GM19238 (cell line): ENCODE results near the gene TOP2A.

Experiments
- DNase-seq: peaks from one replicate; pipeline ENCODE4 v3.0.0; 2011; ENCODE audit warnings: low spot score; ENCODE audit not compliant: insufficient read length

TOP2A gene

GRCh38 chr17:40453881-40454612 lies 36.4 kb upstream of the TOP2A start:
- no peak for DNase-seq

- DNase-seq = no peak
Observed at GRCh38 chr17:40452921-40453378, 35.3 kb upstream of the TOP2A start.

GRCh38 chr17:40452216-40452787 lies 34.6 kb upstream of the TOP2A start:
- DNase-seq = no peak

GRCh38 chr17:40451420-40451819 lies 33.7 kb upstream of the TOP2A start:
- no peak for DNase-seq

GRCh38 chr17:40450175-40450574 lies 32.5 kb upstream of the TOP2A start:
- peak; percentile 39 for DNase-seq

- DNase-seq = no peak
Observed at GRCh38 chr17:40448639-40449261, 31.1 kb upstream of the TOP2A start.

- no peak for DNase-seq
Observed at GRCh38 chr17:40448213-40448638, 30.5 kb upstream of the TOP2A start.

- no peak for DNase-seq
Observed at GRCh38 chr17:40447806-40448205, 30.1 kb upstream of the TOP2A start.

GRCh38 chr17:40447148-40447644 lies 29.5 kb upstream of the TOP2A start:
- DNase-seq = no peak

GRCh38 chr17:40445751-40446468 lies 28.2 kb upstream of the TOP2A start:
- DNase-seq = no peak

- no peak for DNase-seq
Observed at GRCh38 chr17:40443988-40444899, 26.5 kb upstream of the TOP2A start.

- peak; percentile 56 for DNase-seq
Observed at GRCh38 chr17:40443196-40443987, 25.7 kb upstream of the TOP2A start, which contains the start of gene IGFBP4. IGFBP4 (plus strand) TSS chr17:40443450; CDS start chr17:40443736, 286 bp downstream.

- DNase-seq = no peak
Observed at GRCh38 chr17:40442392-40443195, 24.9 kb upstream of the TOP2A start.

- no peak for DNase-seq
Observed at GRCh38 chr17:40440166-40440565, 22.5 kb upstream of the TOP2A start.

GRCh38 chr17:40437095-40437732 lies 19.5 kb upstream of the TOP2A start:
- no peak for DNase-seq

GRCh38 chr17:40436636-40437035 lies 18.9 kb upstream of the TOP2A start:
- no peak for DNase-seq

GRCh38 chr17:40433551-40434415 lies 16.1 kb upstream of the TOP2A start:
- no peak for DNase-seq
